ENCODE results near the gene ARMC12.

DNA sequence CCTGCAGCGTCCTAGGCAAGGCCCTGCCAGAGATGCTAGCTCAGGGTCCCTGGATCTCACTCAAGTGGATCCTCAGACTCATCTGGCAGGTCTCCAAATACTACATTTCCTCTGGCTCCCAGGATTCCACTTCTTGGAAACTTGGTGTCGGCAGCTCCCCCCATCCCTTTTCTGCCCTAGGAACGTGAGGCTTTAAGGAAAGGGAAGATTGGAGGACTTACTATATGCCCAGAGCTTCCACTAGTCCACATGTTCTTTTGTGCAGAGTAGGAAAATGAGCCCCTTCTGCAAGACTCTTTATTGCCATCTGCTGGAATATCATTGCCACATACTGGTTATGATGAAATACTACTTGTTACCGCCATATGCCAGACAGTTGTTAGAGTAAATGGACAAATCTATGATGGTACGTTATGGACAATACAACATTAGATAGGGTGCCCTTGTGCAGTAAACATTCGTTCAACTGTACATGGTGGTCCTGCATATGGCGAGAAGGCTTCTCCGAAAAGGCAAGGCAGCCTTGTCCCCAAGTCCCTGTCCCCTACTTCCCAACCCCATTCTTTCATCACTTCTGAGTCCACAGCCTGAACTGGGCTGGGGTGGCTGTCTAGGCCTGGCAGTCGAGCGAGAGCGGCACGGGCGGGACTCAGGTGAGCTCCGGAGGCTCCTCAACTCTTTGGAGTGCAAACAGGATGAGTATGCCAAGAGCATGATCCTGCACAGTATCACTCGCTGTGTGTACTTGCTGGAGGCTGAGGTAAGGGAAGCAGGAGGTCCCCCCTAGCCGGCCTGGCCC lies 780 bp downstream of the ARMC12 start:
- TF ChIP-seq POLR2A (IDR thresholded peaks at IDR 0.05) (peak in 1 of 2 donors; percentile 7), CTCF (IDR thresholded peaks at IDR 0.05) (peak; percentile 87 to 99 (median 94))

Data from uterus (tissue), 2 donors.